Hepatocyte (in vitro differentiated cells): ENCODE measurements around the gene GUCY2F. TPM values are rescaled to one million over a fixed set of nuclear protein-coding genes. Genes with fewer than 3 reads are reported as not detected.

Source experiments
- DNase-seq: peaks from one replicate; pipeline ENCODE4 v3.0.0-alpha.2; 2016; ENCODE audit warnings: low spot score
- H2AFZ ChIP-seq: fragments of 200-600 bp; sonication (generic); 2 replicates; pipeline ENCODE4 v1.6.0; 2016; ENCODE audit warnings: antibody characterized with exemption, mild to moderate bottlenecking
- H3K27ac ChIP-seq: fragments of 200-600 bp; sonication (generic); 2 replicates; pipeline ENCODE4 v1.5.1; 2016; ENCODE audit warnings: mild to moderate bottlenecking
- H3K27me3 ChIP-seq: fragments of 200-600 bp; sonication (generic); 2 replicates; pipeline ENCODE4 v1.6.1; 2016
- H3K36me3 ChIP-seq: fragments of 200-600 bp; sonication (generic); replicated peaks from 2 replicates; pipeline ENCODE4 v1.5.1; 2016; ENCODE audit warnings: low read depth; ENCODE audit not compliant: insufficient read depth
- H3K4me1 ChIP-seq: fragments of 200-600 bp; sonication (generic); 2 replicates; pipeline ENCODE4 v1.5.1; 2016; ENCODE audit warnings: mild to moderate bottlenecking, moderate library complexity; ENCODE audit not compliant: insufficient read depth
- H3K4me2 ChIP-seq: fragments of 200-600 bp; sonication (generic); 2 replicates; pipeline ENCODE4 v1.6.0; 2016
- H3K4me3 ChIP-seq: fragments of 200-600 bp; sonication (generic); 2 replicates; pipeline ENCODE4 v1.5.1; 2016; ENCODE audit warnings: mild to moderate bottlenecking
- H3K79me2 ChIP-seq: fragments of 200-600 bp; sonication (generic); 2 replicates; pipeline ENCODE4 v1.6.0; 2017; ENCODE audit warnings: mild to moderate bottlenecking
- H3K9me2 ChIP-seq: fragments of 200-600 bp; sonication (generic); replicated peaks from 2 replicates; pipeline ENCODE4 v1.6.0; 2017; ENCODE audit warnings: mild to moderate bottlenecking; ENCODE audit not compliant: insufficient read depth
- H3K9me3 ChIP-seq: fragments of 200-600 bp; sonication (generic); 2 replicates; pipeline ENCODE4 v1.5.1; 2016; ENCODE audit warnings: low read depth, mild to moderate bottlenecking
- H4K20me1 ChIP-seq: fragments of 200-600 bp; sonication (generic); 2 replicates; pipeline ENCODE4 v1.6.0; 2016; ENCODE audit warnings: mild to moderate bottlenecking; ENCODE audit not compliant: insufficient read depth, poor library complexity, severe bottlenecking
- CTCF ChIP-seq: fragments of 200-600 bp; sonication (generic); IDR thresholded peaks from 2 replicates; pipeline ENCODE4 v1.5.1; 2016; ENCODE audit warnings: antibody characterized with exemption, mild to moderate bottlenecking; ENCODE audit not compliant: poor library complexity
- EZH2 ChIP-seq: fragments of 200-600 bp; sonication (generic); IDR thresholded peaks from 2 replicates; pipeline ENCODE4 v1.6.1; 2016; ENCODE audit warnings: antibody characterized with exemption, mild to moderate bottlenecking, borderline replicate concordance
- EZH2phosphoT487 ChIP-seq: fragments of 200-600 bp; sonication (generic); IDR thresholded peaks from one replicate; pipeline ENCODE4 v1.6.1; 2018; ENCODE audit warnings: antibody characterized with exemption, mild to moderate bottlenecking, low read depth, moderate library complexity; ENCODE audit not compliant: unreplicated experiment, severe bottlenecking
- WGBS: methylation state at CpG from one replicate; pipeline ENCODE4 v1.1.6; 2016; ENCODE audit warnings: low lambda C conversion rate; ENCODE audit errors: missing lambda C conversion rate; 5-methylcytosine and 5-hydroxymethylcytosine counted together
- polyA plus RNA-seq: library from polyadenylated mRNA; unstranded; fragments of >200 nt; fragmentation: Nextera tagmentation; extraction: Ambion mirVana; gene quantifications from 2 replicates; pipeline ENCODE4 v1.2.1, GENCODE V29; 2016
- total RNA-seq: library from RNA; depleted of rRNA; stranded (reverse); fragments of >200 nt; gene quantifications from 2 replicates; pipeline ENCODE4 v1.2.3, GENCODE V29; 2014

Gene GUCY2F
- total and polyA plus RNA-seq, 2 experiments from 2014 or later, result not detected

GRCh38 chrX:109403922-109404321, 78.0 kb downstream of the GUCY2F start:
- no peak for DNase-seq
- Histone ChIP-seq H2AFZ (no peak overlapping the region), H3K9me3 (no peaks in the 10 kb centered on the region), H3K4me3 (no peak overlapping the region), H3K4me2 (no peak overlapping the region), H3K79me2 (no peaks in the 10 kb centered on the region), H3K9me2 (no peaks in the 10 kb centered on the region), H3K27me3 (no peaks in the 10 kb centered on the region), H3K4me1 (no peaks in the 10 kb centered on the region), H4K20me1 (no peaks in the 10 kb centered on the region), H3K36me3 (no peaks in the 10 kb centered on the region), H3K27ac (no peak overlapping the region)
- WGBS, result 65% methylated on average over 4 of the region's 4 CpGs
- TF ChIP-seq CTCF (no peak), EZH2phosphoT487 (no peak), EZH2 (no peak)

- H3K27ac ChIP-seq, result no peak overlapping the region
Observed at GRCh38 chrX:109399831-109400230, 82.1 kb downstream of the GUCY2F start.

GRCh38 chrX:109398833-109399232, 83.1 kb downstream of the GUCY2F start:
- WGBS, result 61% methylated on average over 2 of the region's 2 CpGs
- Histone ChIP-seq H3K4me1 (no peaks in the 10 kb centered on the region), H3K9me2 (no peaks in the 10 kb centered on the region), H3K4me3 (no peak overlapping the region), H3K27me3 (no peaks in the 10 kb centered on the region), H2AFZ (no peak overlapping the region), H4K20me1 (no peaks in the 10 kb centered on the region), H3K36me3 (no peaks in the 10 kb centered on the region), H3K9me3 (no peaks in the 10 kb centered on the region), H3K79me2 (no peaks in the 10 kb centered on the region), H3K4me2 (no peak overlapping the region), H3K27ac (no peak overlapping the region)
- no peak for TF ChIP-seq EZH2
- TF ChIP-seq EZH2phosphoT487, result no peak
- TF ChIP-seq CTCF, result no peak
- DNase-seq, result peak; percentile 18

More at GRCh38 chrX:109399831-109400230, 82.1 kb downstream of the GUCY2F start:
- no peaks in the 10 kb centered on the region for H3K36me3 ChIP-seq
- no peak for DNase-seq
- H3K4me3 ChIP-seq, result no peak overlapping the region
- H2AFZ ChIP-seq, result no peak overlapping the region
- H3K79me2 ChIP-seq, result no peaks in the 10 kb centered on the region
- H3K27me3 ChIP-seq, result no peaks in the 10 kb centered on the region
- no peaks in the 10 kb centered on the region for H3K9me3 ChIP-seq
- no peaks in the 10 kb centered on the region for H3K9me2 ChIP-seq
- WGBS, result 43% methylated on average over 2 of the region's 3 CpGs
- no peaks in the 10 kb centered on the region for H3K4me1 ChIP-seq
- no peak overlapping the region for H3K4me2 ChIP-seq
- H4K20me1 ChIP-seq, result no peaks in the 10 kb centered on the region
- TF ChIP-seq EZH2phosphoT487, result no peak
- TF ChIP-seq CTCF, result no peak
- TF ChIP-seq EZH2, result no peak

- no peaks in the 10 kb centered on the region for H4K20me1 ChIP-seq
- H3K4me1 ChIP-seq, result no peaks in the 10 kb centered on the region
- H3K27me3 ChIP-seq, result no peaks in the 10 kb centered on the region
- H3K36me3 ChIP-seq, result no peaks in the 10 kb centered on the region
- 59% methylated on average over 1 of the region's 1 CpG for WGBS
- H3K9me3 ChIP-seq, result no peaks in the 10 kb centered on the region
- H3K4me2 ChIP-seq, result no peak overlapping the region
- no peak for DNase-seq
- H2AFZ ChIP-seq, result no peak overlapping the region
- H3K4me3 ChIP-seq, result no peak overlapping the region
- no peaks in the 10 kb centered on the region for H3K9me2 ChIP-seq
- H3K27ac ChIP-seq, result no peak overlapping the region
- H3K79me2 ChIP-seq, result no peaks in the 10 kb centered on the region
- TF ChIP-seq EZH2 (no peak), EZH2phosphoT487 (no peak), CTCF (no peak)
Observed at GRCh38 chrX:109398061-109398460, 83.8 kb downstream of the GUCY2F start.
